ENCODE results near the gene ZNF330.
A peak's percentile ranks its signal among the peaks of the same experiment; 100 is the strongest.

The ZNF330 gene

DNA sequence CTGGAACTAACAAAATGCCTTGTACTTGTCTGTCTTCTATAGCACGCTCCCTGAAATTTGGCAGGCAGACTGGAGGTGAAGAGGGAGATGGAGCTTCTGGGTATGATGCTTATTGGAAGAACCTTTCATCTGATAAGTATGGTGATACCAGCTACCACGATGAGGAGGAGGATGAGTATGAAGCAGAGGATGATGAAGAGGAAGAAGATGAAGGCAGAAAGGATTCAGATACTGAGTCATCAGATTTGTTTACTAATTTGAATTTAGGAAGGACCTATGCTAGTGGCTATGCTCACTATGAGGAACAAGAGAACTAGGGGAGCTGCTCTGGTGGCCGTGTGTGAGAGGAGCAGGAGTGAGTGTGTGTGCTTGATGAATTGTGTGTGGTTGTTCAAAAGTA lies 13.0 kb downstream of the ZNF330 start:
- no peak overlapping the region for H3K4me3 ChIP-seq (replicated peaks in 1 of 2; ENCODE audit: low read depth in 2 of 2, low read length in 2 of 2)
- TF ChIP-seq, protein P1, sequence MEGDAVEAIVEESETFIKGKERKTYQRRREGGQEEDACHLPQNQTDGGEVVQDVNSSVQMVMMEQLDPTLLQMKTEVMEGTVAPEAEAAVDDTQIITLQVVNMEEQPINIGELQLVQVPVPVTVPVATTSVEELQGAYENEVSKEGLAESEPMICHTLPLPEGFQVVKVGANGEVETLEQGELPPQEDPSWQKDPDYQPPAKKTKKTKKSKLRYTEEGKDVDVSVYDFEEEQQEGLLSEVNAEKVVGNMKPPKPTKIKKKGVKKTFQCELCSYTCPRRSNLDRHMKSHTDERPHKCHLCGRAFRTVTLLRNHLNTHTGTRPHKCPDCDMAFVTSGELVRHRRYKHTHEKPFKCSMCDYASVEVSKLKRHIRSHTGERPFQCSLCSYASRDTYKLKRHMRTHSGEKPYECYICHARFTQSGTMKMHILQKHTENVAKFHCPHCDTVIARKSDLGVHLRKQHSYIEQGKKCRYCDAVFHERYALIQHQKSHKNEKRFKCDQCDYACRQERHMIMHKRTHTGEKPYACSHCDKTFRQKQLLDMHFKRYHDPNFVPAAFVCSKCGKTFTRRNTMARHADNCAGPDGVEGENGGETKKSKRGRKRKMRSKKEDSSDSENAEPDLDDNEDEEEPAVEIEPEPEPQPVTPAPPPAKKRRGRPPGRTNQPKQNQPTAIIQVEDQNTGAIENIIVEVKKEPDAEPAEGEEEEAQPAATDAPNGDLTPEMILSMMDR (IDR thresholded peaks at IDR 0.05; ENCODE audit: low read depth, low read length): no peak
- DNase-seq (ENCODE audit: low read depth in 2 of 2): no peak

DNA sequence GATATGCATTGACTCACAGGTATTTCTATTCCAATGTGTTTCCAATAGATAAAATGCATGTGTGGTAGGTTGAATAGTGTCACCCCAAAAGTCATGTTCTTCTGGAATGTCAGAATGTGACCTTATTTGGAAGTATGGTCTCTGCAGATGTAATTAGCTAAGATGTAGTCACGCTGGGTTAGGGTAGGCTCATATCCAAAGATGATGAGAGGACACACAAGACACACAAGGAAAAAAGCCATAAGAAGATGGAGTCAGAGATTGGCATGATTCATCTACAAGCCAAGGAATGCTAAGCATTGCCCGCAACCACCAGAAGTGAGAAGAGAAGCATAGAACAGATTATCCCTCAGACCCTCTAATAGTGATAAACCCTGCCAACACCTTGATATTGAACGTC lies 17.5 kb downstream of the ZNF330 start:
- DNase-seq (ENCODE audit: low read depth in 2 of 2): no peak
- TF ChIP-seq, protein P1 (IDR thresholded peaks at IDR 0.05; ENCODE audit: low read depth, low read length): no peak
- no peak overlapping the region for H3K4me3 ChIP-seq (replicated peaks in 1 of 2; ENCODE audit: low read depth in 2 of 2, low read length in 2 of 2)

DNA sequence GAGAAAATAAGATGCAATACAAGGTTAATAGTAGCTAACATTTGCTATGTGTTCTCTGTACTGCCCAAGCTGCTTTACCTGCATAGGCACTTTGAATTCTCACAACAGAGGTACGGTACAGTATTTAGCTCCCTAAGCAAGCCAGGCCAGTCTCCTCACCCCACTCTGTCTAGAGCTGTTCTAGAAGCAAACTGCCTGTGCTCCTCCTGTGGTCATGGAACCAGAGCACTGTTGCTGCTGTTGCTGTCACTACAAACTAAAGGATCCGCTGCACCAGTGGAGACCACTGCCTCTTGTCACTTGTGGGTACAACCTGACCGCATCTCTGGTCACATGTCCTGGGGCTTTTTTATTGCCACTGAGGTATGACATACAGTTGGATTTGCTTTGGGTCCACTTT lies 19.6 kb downstream of the ZNF330 start:
- TF ChIP-seq, protein P1 (IDR thresholded peaks at IDR 0.05; ENCODE audit: low read depth, low read length): no peak
- DNase-seq (ENCODE audit: low read depth in 2 of 2): no peak
- no peak overlapping the region for H3K4me3 ChIP-seq (replicated peaks in 1 of 2; ENCODE audit: low read depth in 2 of 2, low read length in 2 of 2)

DNA sequence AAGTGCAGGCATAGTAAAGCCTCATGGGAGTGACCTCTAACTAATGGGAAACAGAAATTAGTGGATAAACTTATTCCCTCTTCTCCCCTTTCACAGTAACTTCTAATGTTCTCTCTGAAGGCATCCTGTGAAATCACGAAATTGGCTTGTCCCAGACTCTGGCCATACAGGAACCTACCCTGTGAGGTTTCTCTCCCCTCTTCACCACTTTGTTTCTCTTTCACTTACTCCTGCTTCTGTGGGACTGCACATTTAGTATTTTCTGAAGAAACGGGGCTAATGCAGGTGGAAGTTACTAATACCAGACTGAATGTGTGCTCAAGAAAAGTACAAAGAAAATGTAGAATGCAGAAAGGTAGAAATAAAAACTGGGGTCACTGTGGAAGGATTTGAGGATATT lies 20.0 kb downstream of the ZNF330 start:
- DNase-seq (ENCODE audit: low read depth in 2 of 2): no peak
- TF ChIP-seq, protein P1 (IDR thresholded peaks at IDR 0.05; ENCODE audit: low read depth, low read length): no peak
- no peak overlapping the region for H3K4me3 ChIP-seq (replicated peaks in 1 of 2; ENCODE audit: low read depth in 2 of 2, low read length in 2 of 2)

DNA sequence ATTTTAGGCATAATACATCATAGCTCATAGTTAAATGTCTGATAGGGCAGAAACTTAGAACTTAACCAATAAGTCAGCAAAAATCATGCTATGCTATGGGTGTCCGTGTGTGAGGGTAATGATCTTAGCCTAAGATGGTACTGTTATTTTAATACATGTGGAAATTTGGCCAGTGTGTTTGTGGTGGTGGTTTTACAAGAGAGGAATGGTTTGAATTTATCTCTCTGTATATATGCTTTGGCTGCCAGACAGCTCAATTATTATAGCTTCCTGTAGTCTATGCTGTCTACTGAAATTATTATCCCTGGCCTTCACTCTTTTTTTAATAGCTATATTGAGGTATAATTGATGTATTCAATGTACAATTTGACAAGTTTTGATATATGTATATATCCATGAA lies 21.3 kb downstream of the ZNF330 start:
- H3K4me3 ChIP-seq (replicated peaks in 1 of 2; ENCODE audit: low read depth in 2 of 2, low read length in 2 of 2): no peak overlapping the region
- TF ChIP-seq, protein P1 (IDR thresholded peaks at IDR 0.05; ENCODE audit: low read depth, low read length): no peak
- no peak for DNase-seq (ENCODE audit: low read depth in 2 of 2)

DNA sequence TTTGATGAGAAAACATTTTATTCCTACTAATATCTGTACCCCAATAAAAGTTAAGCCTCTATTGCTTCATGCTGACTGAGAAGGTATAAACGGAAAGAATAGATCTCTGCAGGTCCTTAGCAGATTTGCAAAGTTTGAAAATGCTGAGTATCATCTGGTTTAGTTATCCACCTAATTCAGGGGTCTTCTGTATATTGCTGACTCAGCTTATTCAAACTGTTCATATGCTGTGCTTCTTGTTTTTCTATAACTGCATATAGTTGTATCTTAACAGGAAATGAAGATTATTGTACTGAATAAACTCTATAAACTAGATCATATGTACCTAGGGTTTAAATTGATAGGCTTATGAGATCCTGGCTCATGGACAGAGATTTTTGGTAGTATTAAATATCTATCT lies 23.7 kb downstream of the ZNF330 start:
- no peak overlapping the region for H3K4me3 ChIP-seq (replicated peaks in 1 of 2; ENCODE audit: low read depth in 2 of 2, low read length in 2 of 2)
- TF ChIP-seq, protein P1 (IDR thresholded peaks at IDR 0.05; ENCODE audit: low read depth, low read length): no peak
- no peak for DNase-seq (ENCODE audit: low read depth in 2 of 2)

DNA sequence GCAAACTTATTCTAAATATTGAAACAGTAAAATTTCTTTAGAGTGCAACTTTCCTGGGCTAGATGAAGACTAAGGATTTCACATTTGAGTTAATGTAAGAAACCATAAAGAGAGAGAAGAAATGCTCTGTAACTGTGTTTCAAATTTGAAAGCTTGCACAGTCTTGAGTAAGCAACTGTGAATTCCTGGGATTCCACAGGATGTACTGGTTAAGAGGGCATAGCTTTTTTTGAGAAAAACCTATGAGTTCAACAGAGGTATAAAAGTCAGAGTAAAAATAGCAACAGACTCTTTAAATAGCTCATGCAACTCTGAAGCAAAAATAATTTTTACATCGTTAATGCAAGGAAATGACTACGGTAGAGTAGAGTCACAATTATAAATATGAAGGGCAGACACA lies 25.5 kb downstream of the ZNF330 start:
- DNase-seq (ENCODE audit: low read depth in 2 of 2): peak; percentile 76 to 82
- no peak overlapping the region for H3K4me3 ChIP-seq (replicated peaks in 1 of 2; ENCODE audit: low read depth in 2 of 2, low read length in 2 of 2)
- TF ChIP-seq, protein P1 (IDR thresholded peaks at IDR 0.05; ENCODE audit: low read depth, low read length): no peak
